ENCODE data around the gene TMEM184B.
A peak's percentile ranks its signal among the peaks of the same experiment; 100 is the strongest.

TMEM184B gene

GRCh38 chr22:38175206-38176118 lies 97.3 kb downstream of the TMEM184B start:
- DNase-seq, result no peak

GRCh38 chr22:38174626-38175025 lies 98.2 kb downstream of the TMEM184B start:
- DNase-seq, result no peak

- no peak for DNase-seq
These were observed 99.2 kb downstream of the TMEM184B start for GRCh38 chr22:38173641-38173906.

GRCh38 chr22:38172832-38173640 lies 99.8 kb downstream of the TMEM184B start:
- DNase-seq, result peak; percentile 21

GRCh38 chr22:38171927-38172831 lies 100.6 kb downstream of the TMEM184B start:
- DNase-seq, result no peak

GRCh38 chr22:38170469-38170868 lies 102.3 kb downstream of the TMEM184B start:
- DNase-seq, result no peak

Data from activated naive CD4-positive, alpha-beta T cell treated with Interleukin-2 at 50 U/mL for 16 hours (primary cell).